ENCODE measurements around the gene MTFMT. TPM values are rescaled to one million over a fixed set of nuclear protein-coding genes. Genes with fewer than 3 reads are reported as not detected.

Gene MTFMT
- total RNA-seq, 1 donor: 7.8 TPM

GRCh38 chr15:64951777-64952418 lies 77.5 kb downstream of the MTFMT start:
- H3K4me1 ChIP-seq (ENCODE audit: insufficient read depth, low read length): no peaks in the 10 kb centered on the region
- no peaks in the 10 kb centered on the region for H3K27me3 ChIP-seq (ENCODE audit: insufficient read depth, low read length)
- peaks cover 4% of the 10 kb centered on the region for H3K9me3 ChIP-seq (ENCODE audit: low read depth, low read length)
- H3K4me3 ChIP-seq (ENCODE audit: low read length): no peak overlapping the region

Other genes with a start within 250 kb of the MTFMT start
- 0.31 TPM for gene PIF1, start 204.0 kb downstream of the MTFMT start, total RNA-seq
- 68.6 TPM for gene PLEKHO2, start 187.7 kb downstream of the MTFMT start, total RNA-seq
- 11.3 TPM for gene ANKDD1A, start 117.7 kb downstream of the MTFMT start, total RNA-seq
- 92.4 TPM for gene SPG21, start 39.7 kb downstream of the MTFMT start, total RNA-seq
- gene SLC51B, start 15.7 kb upstream of the MTFMT start, total RNA-seq: 0.10 TPM
- not detected for gene RASL12, start 38.4 kb upstream of the MTFMT start, total RNA-seq
- under 0.01 TPM for gene KBTBD13, start 47.1 kb upstream of the MTFMT start, total RNA-seq
- 2.5 TPM for gene UBAP1L, start 85.6 kb upstream of the MTFMT start, total RNA-seq
- 11.5 TPM for gene PDCD7, start 104.2 kb upstream of the MTFMT start, total RNA-seq
- 52.8 TPM for gene CLPX, start 155.7 kb upstream of the MTFMT start, total RNA-seq
- 0.21 TPM for gene CILP, start 181.8 kb upstream of the MTFMT start, total RNA-seq